Measurements from ENCODE around the gene NOP53.

DNA sequence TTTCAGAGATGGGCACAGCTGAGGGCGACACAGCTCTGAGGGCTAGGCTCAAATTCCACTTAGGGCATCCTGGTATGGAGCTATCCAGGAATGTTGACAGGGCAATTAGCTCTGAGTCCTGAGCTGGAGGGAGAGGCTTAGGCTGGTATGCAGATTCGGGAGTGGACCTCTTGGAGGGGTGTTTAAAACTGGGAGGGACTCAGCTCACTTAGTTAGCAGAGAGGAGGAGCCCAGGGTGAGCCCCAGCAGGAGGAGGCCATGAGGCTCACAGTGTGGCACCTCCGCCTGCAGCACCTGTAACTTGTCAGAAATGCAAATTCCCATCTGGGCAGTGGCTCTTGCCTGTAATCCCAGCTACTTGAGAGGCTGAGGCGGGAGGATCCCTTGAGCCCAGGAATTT, 10.2 kb upstream of the NOP53 start:
- TF ChIP-seq, protein P1, sequence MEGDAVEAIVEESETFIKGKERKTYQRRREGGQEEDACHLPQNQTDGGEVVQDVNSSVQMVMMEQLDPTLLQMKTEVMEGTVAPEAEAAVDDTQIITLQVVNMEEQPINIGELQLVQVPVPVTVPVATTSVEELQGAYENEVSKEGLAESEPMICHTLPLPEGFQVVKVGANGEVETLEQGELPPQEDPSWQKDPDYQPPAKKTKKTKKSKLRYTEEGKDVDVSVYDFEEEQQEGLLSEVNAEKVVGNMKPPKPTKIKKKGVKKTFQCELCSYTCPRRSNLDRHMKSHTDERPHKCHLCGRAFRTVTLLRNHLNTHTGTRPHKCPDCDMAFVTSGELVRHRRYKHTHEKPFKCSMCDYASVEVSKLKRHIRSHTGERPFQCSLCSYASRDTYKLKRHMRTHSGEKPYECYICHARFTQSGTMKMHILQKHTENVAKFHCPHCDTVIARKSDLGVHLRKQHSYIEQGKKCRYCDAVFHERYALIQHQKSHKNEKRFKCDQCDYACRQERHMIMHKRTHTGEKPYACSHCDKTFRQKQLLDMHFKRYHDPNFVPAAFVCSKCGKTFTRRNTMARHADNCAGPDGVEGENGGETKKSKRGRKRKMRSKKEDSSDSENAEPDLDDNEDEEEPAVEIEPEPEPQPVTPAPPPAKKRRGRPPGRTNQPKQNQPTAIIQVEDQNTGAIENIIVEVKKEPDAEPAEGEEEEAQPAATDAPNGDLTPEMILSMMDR (IDR thresholded peaks at IDR 0.05) = no peak
- no peak for TF ChIP-seq POLR2A (IDR thresholded peaks at IDR 0.05)
- no peak for TF ChIP-seq EP300 (IDR thresholded peaks at IDR 0.05)
- no peak for TF ChIP-seq POLR2AphosphoS5 (IDR thresholded peaks at IDR 0.05)

All from stomach (tissue), 4 donors.